LNCaP clone FGC (cell line): ENCODE data around the gene PIGT.
A peak's percentile ranks its signal among the peaks of the same experiment; 100 is the strongest.

ENCODE experiments used
- DNase-seq: peaks from one replicate; pipeline ENCODE4 v3.0.0-alpha.2; 2011; ENCODE audit warnings: low read depth
- H3K4me3 ChIP-seq: 2 replicates; pipeline ENCODE4 v1.5.1; 2011; ENCODE audit warnings: mild to moderate bottlenecking, low read depth, low read length, control low read depth
- TF ChIP-seq, protein P1 (sequence below): IDR thresholded peaks from 2 replicates; pipeline ENCODE4 v1.5.1; 2012; ENCODE audit warnings: mild to moderate bottlenecking; ENCODE audit not compliant: control insufficient read depth, insufficient read depth; ENCODE audit errors: extremely low read depth

Gene PIGT

DNA sequence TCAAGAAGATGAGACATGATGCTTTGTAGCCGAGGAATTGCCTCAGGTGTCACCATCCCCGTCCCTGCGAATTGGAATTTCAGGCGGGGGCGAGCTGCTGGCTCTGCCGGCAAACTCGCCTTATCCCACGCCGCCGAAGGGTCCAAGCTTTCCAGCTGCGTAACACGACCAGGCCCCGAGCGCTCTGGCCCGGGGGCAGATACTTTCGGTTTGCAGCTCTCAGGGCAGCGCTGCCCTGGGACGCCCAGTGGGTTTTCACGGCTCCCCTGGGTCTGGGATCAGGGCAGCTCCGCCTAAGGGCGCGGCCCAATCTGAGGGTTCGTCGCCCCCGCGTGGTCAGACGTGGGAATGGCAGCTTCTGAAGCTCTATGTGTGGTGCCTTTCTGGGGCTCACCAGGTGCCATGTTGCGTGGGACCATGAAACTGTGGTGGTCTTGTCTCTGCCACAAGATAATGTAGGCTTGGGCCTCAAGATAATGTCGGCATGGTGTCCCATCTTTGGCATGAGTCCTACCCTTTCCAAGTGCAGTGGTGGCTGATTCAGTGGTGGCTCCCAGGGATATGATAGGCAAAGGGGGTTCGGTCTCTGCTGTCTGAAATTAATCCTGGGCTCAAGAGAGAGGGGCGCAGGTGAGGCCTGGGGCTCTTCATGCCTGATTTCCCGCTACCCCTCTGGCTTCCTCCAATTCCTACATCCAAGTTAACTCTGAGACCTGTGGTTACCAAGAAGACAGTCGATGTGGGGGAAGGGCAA, 21.0 kb downstream of the PIGT start:
- no peak for DNase-seq
- H3K4me3 ChIP-seq: peak overlapping the region; percentile 59

DNA sequence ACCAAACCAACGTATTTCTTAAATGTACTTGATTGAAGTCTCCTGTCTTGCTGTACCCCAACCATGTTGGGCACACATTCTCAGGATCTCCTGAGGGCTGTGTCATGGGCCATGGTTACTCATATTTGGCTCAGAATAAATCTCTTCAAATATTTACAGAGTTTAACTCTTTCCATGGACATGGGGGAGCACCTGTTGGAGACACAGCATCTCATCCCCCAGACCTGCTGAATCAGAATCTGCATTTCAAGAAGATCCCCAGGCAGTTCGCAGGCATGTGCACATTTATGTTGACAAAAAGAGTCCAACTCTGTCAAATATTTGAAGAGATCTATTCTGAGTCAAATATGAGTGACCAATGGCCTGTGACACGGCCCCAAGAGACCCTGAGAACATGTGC, 24.5 kb downstream of the PIGT start:
- no peak for DNase-seq
- TF ChIP-seq, protein P1, sequence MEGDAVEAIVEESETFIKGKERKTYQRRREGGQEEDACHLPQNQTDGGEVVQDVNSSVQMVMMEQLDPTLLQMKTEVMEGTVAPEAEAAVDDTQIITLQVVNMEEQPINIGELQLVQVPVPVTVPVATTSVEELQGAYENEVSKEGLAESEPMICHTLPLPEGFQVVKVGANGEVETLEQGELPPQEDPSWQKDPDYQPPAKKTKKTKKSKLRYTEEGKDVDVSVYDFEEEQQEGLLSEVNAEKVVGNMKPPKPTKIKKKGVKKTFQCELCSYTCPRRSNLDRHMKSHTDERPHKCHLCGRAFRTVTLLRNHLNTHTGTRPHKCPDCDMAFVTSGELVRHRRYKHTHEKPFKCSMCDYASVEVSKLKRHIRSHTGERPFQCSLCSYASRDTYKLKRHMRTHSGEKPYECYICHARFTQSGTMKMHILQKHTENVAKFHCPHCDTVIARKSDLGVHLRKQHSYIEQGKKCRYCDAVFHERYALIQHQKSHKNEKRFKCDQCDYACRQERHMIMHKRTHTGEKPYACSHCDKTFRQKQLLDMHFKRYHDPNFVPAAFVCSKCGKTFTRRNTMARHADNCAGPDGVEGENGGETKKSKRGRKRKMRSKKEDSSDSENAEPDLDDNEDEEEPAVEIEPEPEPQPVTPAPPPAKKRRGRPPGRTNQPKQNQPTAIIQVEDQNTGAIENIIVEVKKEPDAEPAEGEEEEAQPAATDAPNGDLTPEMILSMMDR: no peak

More for the DNA sequence above, 21.0 kb downstream of the PIGT start:
- TF ChIP-seq, protein P1: peak; percentile 94

DNA sequence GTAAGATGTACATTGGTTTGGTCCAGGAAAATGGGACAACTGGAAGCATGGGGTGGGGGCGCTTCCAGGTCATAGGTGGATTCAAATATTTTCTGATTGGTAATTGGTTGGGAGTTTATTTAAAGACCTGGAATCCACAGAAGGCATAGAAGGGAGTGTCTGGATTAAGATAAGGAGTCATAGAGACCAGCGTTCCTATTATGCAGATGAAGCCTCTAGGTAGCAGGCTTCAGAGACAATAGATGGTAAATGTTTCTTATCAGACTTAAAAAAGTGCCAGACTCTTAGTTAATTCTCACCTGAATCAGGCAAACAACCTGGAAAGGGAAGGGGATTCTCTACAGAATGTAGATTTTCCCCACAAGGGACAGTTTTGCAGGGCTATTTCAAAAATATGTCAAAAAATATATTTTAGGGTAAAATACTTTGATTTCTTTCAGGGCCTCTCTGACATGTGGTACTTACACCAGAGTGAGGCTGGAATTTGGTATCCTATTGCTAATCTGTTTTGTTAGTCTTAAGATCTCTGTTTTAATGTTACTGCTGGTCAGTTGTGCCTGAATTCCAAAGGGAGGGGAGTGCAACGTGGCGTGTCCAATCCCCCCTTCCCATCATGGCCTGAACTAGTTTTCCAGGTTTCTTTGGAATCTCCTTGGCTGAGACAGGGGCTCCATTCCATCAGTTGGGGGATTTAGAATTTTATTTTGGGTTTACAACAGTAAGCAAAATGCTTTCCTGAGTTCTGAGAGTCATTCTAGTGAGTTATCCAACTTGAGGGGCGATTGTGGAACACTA, 25.1 kb downstream of the PIGT start:
- no peak for DNase-seq
- no peak overlapping the region for H3K4me3 ChIP-seq
- TF ChIP-seq, protein P1: no peak

More for the DNA sequence above, 24.5 kb downstream of the PIGT start:
- no peak overlapping the region for H3K4me3 ChIP-seq

DNA sequence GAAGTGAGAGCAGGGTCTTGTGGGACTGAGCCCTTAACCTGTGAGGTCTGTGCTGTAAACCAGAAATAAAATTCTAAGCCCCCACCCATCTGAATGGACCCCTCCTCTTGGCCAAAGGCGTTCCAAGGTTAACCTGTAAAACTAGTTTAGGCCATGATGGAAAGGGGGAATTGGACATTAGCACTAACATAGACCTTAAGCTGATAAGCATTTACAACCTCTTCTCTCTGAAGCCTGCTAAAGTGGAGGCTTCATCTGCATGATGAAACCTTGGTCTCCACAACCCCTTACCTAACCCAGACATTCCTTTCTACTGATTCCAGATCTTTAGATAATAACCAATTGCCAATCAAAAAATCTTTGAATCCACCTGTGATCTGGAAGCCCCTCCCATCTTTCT, 25.8 kb downstream of the PIGT start:
- TF ChIP-seq, protein P1: no peak
- DNase-seq: no peak
- H3K4me3 ChIP-seq: no peak overlapping the region

DNA sequence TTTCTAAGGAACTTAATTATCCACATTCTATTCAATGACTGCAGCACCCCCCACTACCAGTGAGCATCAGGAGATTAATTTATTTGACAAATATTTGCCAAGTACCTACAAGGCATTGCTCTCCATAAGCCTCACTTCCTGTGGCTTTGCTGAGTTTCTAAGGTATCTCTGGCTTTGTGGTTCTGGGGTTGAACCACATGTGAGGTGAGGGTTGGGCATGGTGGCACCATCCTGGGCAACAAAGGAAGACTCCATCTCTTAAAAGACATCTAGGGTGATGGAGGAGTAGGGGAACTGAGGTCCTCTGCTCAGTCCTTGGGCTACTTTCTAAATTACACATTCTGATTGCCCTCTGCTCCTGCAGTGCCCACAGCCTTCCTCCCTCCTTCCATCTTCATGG, 28.1 kb downstream of the PIGT start:
- no peak overlapping the region for H3K4me3 ChIP-seq
- DNase-seq: no peak
- TF ChIP-seq, protein P1: no peak

DNA sequence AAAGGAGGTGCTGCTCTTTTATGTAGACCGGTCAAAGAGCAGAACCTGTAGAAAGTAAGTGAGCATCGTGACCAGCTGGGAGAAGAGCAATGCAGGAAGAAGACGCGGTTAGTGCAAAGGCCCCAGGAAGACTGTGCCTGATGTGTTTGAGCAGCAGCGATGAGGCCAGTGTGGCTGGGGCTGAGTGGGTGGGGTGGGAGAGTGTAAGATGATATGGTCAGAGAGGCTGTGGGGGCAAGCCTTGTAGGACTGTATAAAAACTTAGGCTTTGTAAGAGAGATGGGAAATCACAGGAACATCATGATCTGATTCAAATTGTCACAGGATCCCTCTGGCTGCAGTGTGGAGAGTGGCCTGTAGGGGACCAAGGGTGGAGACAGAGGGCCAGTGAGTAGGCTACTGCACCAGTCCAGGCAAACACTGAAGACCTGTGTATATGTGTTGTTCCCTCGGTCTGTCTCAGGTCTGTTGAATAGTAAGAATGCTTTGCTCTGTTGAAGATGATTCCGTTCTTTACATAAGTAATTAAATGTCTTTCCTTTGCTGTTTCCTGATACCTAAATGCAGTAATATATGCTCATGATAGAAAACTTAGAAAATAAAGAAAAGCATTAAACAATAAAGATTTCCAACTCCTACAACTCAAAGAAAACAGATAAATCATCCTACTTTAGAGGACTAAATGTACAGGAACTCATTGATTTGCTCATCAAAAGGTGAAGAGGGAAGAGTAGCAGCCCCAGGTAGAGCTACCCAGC, 30.0 kb downstream of the PIGT start:
- no peak for DNase-seq
- no peak overlapping the region for H3K4me3 ChIP-seq
- TF ChIP-seq, protein P1: peak; percentile 46
